HCT116 (cell line): ENCODE results near the gene SMS. TPM values are rescaled to one million over a fixed set of nuclear protein-coding genes. Genes with fewer than 3 reads are reported as not detected.

Experiments
- ATAC-seq: fragments of 200-7000 bp; cut with Tn5 transposase; 2 replicates; pipeline ENCODE4 v1.9.1; 2020; ENCODE audit warnings: mild to moderate bottlenecking, moderate library complexity
- BruUV-seq: library from RNA; stranded (reverse); fragments of 400-500 nt; replicated peaks from 2 replicates; lab custom pipeline; 2021; lab: Mats Ljungman, UMichigan
- CTCF ChIA-PET: fragments of 300-600 bp; sonication (Branson Sonifier 250); formaldehyde crosslinking; loops from one replicate; lab custom pipeline; 2021; ENCODE audit warnings: antibody characterized with exemption; lab: Charles Lee
- POLR2A ChIA-PET: fragments of 300-600, 350-600 bp; sonication (Branson Sonifier 250); formaldehyde crosslinking; loops from one replicate; lab custom pipeline; 2021; ENCODE audit warnings: antibody characterized with exemption; lab: Charles Lee
- RAD21 ChIA-PET, 2 experiments: fragments of 300-600 bp; sonication (Branson Sonifier 250); formaldehyde crosslinking; loops; one replicate each; lab custom pipeline; 2023; ENCODE audit warnings: low total read pairs in 2 of 2; ENCODE audit not compliant: uncharacterized antibody in 2 of 2, unreplicated experiment in 2 of 2, low non-redundant PET in 1 of 2; lab: Charles Lee
- DNase-seq: peaks from one replicate; pipeline ENCODE4 v3.0.0-alpha.2; 2010; ENCODE audit warnings: low read depth, low spot score
- H2AFZ ChIP-seq: fragments of 200-600 bp; shearing (Covaris generic), sonication (generic); 2 replicates; pipeline ENCODE4 v1.6.1; 2017; ENCODE audit warnings: low read depth, mixed run types, mixed read lengths, antibody characterized with exemption, low read length; ENCODE audit not compliant: poor library complexity, severe bottlenecking
- H3K27ac ChIP-seq: 2 replicates; pipeline ENCODE4 v1.5.1; 2012; ENCODE audit warnings: low read depth, low read length
- H3K27me3 ChIP-seq: fragments of 200-600 bp; sonication (generic); 2 replicates; pipeline ENCODE4 v1.6.1; 2016; ENCODE audit warnings: mixed run types, low read length, mixed read lengths; ENCODE audit not compliant: insufficient read depth
- H3K36me3 ChIP-seq, 2 experiments: fragments of 200-500 bp in 1 of 2; fragments of 200-600 bp in 1 of 2; sonication (Bioruptor generic) in 1 of 2; sonication (generic) in 1 of 2; 2 replicates each; pipeline versions ENCODE4 v1.5.1 to v1.6.1; 2014 to 2016; ENCODE audit warnings: low read length in 2 of 2, inconsistent platforms in 1 of 2, mixed read lengths in 1 of 2, mixed run types in 1 of 2; ENCODE audit not compliant: insufficient read depth in 2 of 2, control insufficient read depth in 1 of 2
- H3K4me1 ChIP-seq, 2 experiments: fragments of 200-600 bp in 1 of 2; sonication (generic) in 1 of 2; 2 replicates each; pipeline versions ENCODE4 v1.5.1 to v1.6.1; 2012 to 2017; ENCODE audit warnings: low read length in 2 of 2, inconsistent platforms in 1 of 2, mild to moderate bottlenecking in 1 of 2, mixed read lengths in 1 of 2, mixed run types in 1 of 2, moderate library complexity in 1 of 2; ENCODE audit not compliant: insufficient read depth in 2 of 2, control insufficient read depth in 1 of 2
- H3K4me2 ChIP-seq: fragments of 200-600 bp; sonication (generic); 2 replicates; pipeline ENCODE4 v1.6.1; 2017; ENCODE audit warnings: mixed run types, low read length, mixed read lengths
- H3K4me3 ChIP-seq, 2 experiments: fragments of 200-600 bp in 1 of 2; sonication (generic) in 1 of 2; replicated peaks in 1 of 2; 2 replicates each; pipeline ENCODE4 v1.5.1; 2011 to 2016; ENCODE audit warnings: low read length in 2 of 2, control low read depth in 1 of 2, low read depth in 1 of 2, mild to moderate bottlenecking in 1 of 2, mixed read lengths in 1 of 2, mixed run types in 1 of 2
- H3K79me2 ChIP-seq: fragments of 200-600 bp; sonication (generic); 2 replicates; pipeline ENCODE4 v1.6.1; 2017; ENCODE audit warnings: mild to moderate bottlenecking, mixed run types, low read length, moderate library complexity, mixed read lengths; ENCODE audit not compliant: insufficient read depth
- H3K9ac ChIP-seq: fragments of 200-600 bp; sonication (generic); 2 replicates; pipeline ENCODE4 v1.6.1; 2016; ENCODE audit warnings: low read length, mixed read lengths
- H3K9me2 ChIP-seq: fragments of 200-600 bp; sonication (generic), shearing (Covaris generic); 2 replicates; pipeline ENCODE4 v1.6.1; 2017; ENCODE audit warnings: mixed run types, mild to moderate bottlenecking, moderate library complexity; ENCODE audit not compliant: insufficient read depth
- H3K9me3 ChIP-seq, 2 experiments: fragments of 200-500 bp in 1 of 2; fragments of 200-600 bp in 1 of 2; sonication (Bioruptor generic) in 1 of 2; sonication (generic) in 1 of 2; 2 replicates each; pipeline ENCODE4 v1.6.1; 2014 to 2017; ENCODE audit warnings: low read length in 2 of 2, mixed read lengths in 2 of 2, inconsistent platforms in 1 of 2, low read depth in 1 of 2, mild to moderate bottlenecking in 1 of 2, mixed run types in 1 of 2, moderate library complexity in 1 of 2; ENCODE audit not compliant: control insufficient read depth in 1 of 2, insufficient read depth in 1 of 2
- H4K20me1 ChIP-seq: fragments of 200-600 bp; sonication (generic), shearing (Covaris generic); 2 replicates; pipeline ENCODE4 v1.6.1; 2017; ENCODE audit warnings: mixed run types, mild to moderate bottlenecking, moderate library complexity; ENCODE audit not compliant: insufficient read depth
- CBX3 ChIP-seq: IDR thresholded peaks from 2 replicates; pipeline ENCODE4 v1.6.1; 2012; ENCODE audit warnings: low read depth
- ELF1 ChIP-seq: IDR thresholded peaks from 2 replicates; pipeline ENCODE4 v1.6.1; 2012; ENCODE audit warnings: low read depth, borderline replicate concordance
- EZH2 ChIP-seq: fragments of 200-600 bp; sonication (generic); IDR thresholded peaks from 2 replicates; pipeline ENCODE4 v1.6.1; 2017; ENCODE audit warnings: antibody characterized with exemption, mixed run types
- FOSL1 ChIP-seq: IDR thresholded peaks from 2 replicates; pipeline ENCODE4 v1.6.1; 2012; ENCODE audit warnings: low read depth
- JUND ChIP-seq: IDR thresholded peaks from 2 replicates; pipeline ENCODE4 v1.6.1; 2012
- POLR2A ChIP-seq: IDR thresholded peaks from 2 replicates; pipeline ENCODE4 v1.7.0; 2011; ENCODE audit warnings: borderline replicate concordance; ENCODE audit not compliant: insufficient read depth, insufficient read length; ENCODE audit errors: extremely low read depth
- POLR2AphosphoS5 ChIP-seq: IDR thresholded peaks from 2 replicates; pipeline ENCODE4 v1.6.1; 2011; ENCODE audit warnings: mild to moderate bottlenecking, low read depth, low read length, moderate library complexity
- RAD21 ChIP-seq: IDR thresholded peaks from 2 replicates; pipeline ENCODE4 v1.6.1; 2012; ENCODE audit warnings: low read depth, mild to moderate bottlenecking
- TCF7L2 ChIP-seq: IDR thresholded peaks from 2 replicates; pipeline ENCODE4 v1.7.0; 2011; ENCODE audit warnings: borderline replicate concordance, inconsistent platforms; ENCODE audit not compliant: insufficient read depth, insufficient read length; ENCODE audit errors: extremely low read depth
- YY1 ChIP-seq: IDR thresholded peaks from 2 replicates; pipeline ENCODE4 v1.6.1; 2011; ENCODE audit warnings: low read length, low read depth, moderate library complexity, mild to moderate bottlenecking; ENCODE audit not compliant: insufficient replicate concordance; ENCODE audit errors: extremely low read depth
- intact Hi-C: fragments of 100-400 bp; cut with micrococcal nuclease; formaldehyde crosslinking; loops from 2 replicates; pipeline ENCODE4 v1.10.0; 2022
- total RNA-seq: library from RNA; stranded (reverse); gene quantifications from one replicate; pipeline ENCODE4 v1.2.1, GENCODE V29; 2021; ENCODE audit not compliant: unreplicated experiment
- TF ChIP-seq, protein P1 (sequence below), 3 experiments: fragments of 200-600 bp in 1 of 3; sonication (generic) in 1 of 3; IDR thresholded peaks in 2 of 3; conservative IDR thresholded peaks in 1 of 3; 2 replicates each; pipeline ENCODE4 v1.5.1; 2012 to 2017; ENCODE audit warnings: low read depth in 2 of 3, low read length in 2 of 3, antibody characterized with exemption in 1 of 3, borderline replicate concordance in 1 of 3, control low read depth in 1 of 3, mild to moderate bottlenecking in 1 of 3, mixed read lengths in 1 of 3, mixed run types in 1 of 3, moderate library complexity in 1 of 3; ENCODE audit not compliant: insufficient read depth in 1 of 3
- TF ChIP-seq, protein P2 (sequence below): IDR thresholded peaks from 2 replicates; pipeline ENCODE4 v1.6.1; 2012
- TF ChIP-seq, protein P3 (sequence below): IDR thresholded peaks from 2 replicates; pipeline ENCODE4 v1.6.1; 2012; ENCODE audit warnings: low read depth

The SMS gene
- total RNA-seq, 1 experiment from 2014 or later = 164 TPM

DNA sequence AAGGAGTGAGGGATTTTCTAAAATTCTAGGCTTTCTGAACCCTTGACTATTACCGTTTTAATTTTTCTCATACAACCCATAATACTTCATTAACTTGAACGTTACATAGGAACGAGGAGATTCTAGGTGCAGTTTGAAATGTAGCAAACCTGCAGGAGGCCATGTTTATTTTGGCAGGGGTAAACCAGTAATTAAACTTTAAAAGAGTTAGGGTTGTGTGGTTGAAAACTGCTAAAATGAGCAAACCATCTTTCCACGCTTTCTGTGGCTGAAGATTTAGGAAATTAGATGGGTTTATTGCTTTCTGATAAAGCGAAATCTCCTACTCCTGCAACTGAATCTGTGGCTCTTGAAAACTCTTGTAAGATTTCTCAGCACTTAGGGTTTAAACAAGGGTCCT, 93.3 kb downstream of the SMS start:
- intact Hi-C loops = no loop called here
- Histone ChIP-seq H3K27ac (no peak overlapping the region), H3K4me1 (no peaks in the 10 kb centered on the region), H3K27me3 (no peaks in the 10 kb centered on the region), H3K79me2 (no peaks in the 10 kb centered on the region), H4K20me1 (no peaks in the 10 kb centered on the region), H3K9me3 (no peaks in the 10 kb centered on the region), H2AFZ (no peak overlapping the region), H3K9ac (no peak overlapping the region), H3K4me2 (no peak overlapping the region), H3K9me2 (no peaks in the 10 kb centered on the region), H3K36me3 (no peaks in the 10 kb centered on the region), H3K4me3 (no peak overlapping the region)
- ChIA-PET CTCF (no interaction called here), POLR2A (no interaction called here), RAD21 (no interaction called here)
- no TSS peak for BruUV-seq
- no peak for ATAC-seq
- no peak for DNase-seq
- TF ChIP-seq POLR2AphosphoS5 (no peak), RAD21 (no peak), TCF7L2 (no peak), ELF1 (no peak)
- TF ChIP-seq, protein P1, sequence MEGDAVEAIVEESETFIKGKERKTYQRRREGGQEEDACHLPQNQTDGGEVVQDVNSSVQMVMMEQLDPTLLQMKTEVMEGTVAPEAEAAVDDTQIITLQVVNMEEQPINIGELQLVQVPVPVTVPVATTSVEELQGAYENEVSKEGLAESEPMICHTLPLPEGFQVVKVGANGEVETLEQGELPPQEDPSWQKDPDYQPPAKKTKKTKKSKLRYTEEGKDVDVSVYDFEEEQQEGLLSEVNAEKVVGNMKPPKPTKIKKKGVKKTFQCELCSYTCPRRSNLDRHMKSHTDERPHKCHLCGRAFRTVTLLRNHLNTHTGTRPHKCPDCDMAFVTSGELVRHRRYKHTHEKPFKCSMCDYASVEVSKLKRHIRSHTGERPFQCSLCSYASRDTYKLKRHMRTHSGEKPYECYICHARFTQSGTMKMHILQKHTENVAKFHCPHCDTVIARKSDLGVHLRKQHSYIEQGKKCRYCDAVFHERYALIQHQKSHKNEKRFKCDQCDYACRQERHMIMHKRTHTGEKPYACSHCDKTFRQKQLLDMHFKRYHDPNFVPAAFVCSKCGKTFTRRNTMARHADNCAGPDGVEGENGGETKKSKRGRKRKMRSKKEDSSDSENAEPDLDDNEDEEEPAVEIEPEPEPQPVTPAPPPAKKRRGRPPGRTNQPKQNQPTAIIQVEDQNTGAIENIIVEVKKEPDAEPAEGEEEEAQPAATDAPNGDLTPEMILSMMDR (IDR thresholded peaks at IDR 0.05 in 2 of 3, conservative IDR thresholded peaks at IDR 0.05 in 1 of 3; ENCODE audit: borderline replicate concordance in 1 of 3, insufficient read depth in 1 of 3, low read depth in 2 of 3, low read length in 2 of 3) = no peak

DNA sequence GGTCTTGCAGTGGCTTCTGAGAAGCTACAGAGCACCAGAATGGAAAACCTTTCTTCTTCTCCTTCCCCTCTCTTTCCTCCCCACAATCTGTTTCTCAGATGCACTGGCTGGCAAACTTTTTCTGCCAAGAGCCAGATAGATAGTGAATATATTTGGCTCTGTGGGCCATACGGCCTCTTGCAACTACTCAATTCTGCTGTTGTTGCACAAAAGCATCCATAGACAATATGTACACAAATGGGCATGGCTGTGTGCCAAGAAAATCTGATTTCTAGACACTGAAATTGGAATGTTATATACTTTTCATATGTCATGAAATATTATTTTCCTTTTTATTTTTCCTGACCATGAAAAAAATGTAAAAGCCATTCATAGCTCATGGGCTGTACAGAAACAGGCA, 94.7 kb downstream of the SMS start:
- ChIA-PET POLR2A (no interaction called here), RAD21 (no interaction called here), CTCF (no interaction called here)
- ATAC-seq = no peak
- BruUV-seq = no TSS peak
- Histone ChIP-seq H3K79me2 (no peaks in the 10 kb centered on the region), H3K4me1 (no peaks in the 10 kb centered on the region), H3K4me3 (no peak overlapping the region), H3K27me3 (no peaks in the 10 kb centered on the region), H3K4me2 (no peak overlapping the region), H3K27ac (no peak overlapping the region), H3K9me3 (no peaks in the 10 kb centered on the region), H3K9me2 (no peaks in the 10 kb centered on the region), H3K36me3 (no peaks in the 10 kb centered on the region), H2AFZ (no peak overlapping the region), H3K9ac (no peak overlapping the region), H4K20me1 (no peaks in the 10 kb centered on the region)
- no peak for DNase-seq
- intact Hi-C loops = no loop called here
- no peak for TF ChIP-seq FOSL1
- no peak for TF ChIP-seq ELF1
- no peak for TF ChIP-seq EZH2
- no peak for TF ChIP-seq JUND
- no peak for TF ChIP-seq TCF7L2
- TF ChIP-seq, protein P2, sequence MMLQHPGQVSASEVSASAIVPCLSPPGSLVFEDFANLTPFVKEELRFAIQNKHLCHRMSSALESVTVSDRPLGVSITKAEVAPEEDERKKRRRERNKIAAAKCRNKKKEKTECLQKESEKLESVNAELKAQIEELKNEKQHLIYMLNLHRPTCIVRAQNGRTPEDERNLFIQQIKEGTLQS = no peak
- TF ChIP-seq, protein P3, sequence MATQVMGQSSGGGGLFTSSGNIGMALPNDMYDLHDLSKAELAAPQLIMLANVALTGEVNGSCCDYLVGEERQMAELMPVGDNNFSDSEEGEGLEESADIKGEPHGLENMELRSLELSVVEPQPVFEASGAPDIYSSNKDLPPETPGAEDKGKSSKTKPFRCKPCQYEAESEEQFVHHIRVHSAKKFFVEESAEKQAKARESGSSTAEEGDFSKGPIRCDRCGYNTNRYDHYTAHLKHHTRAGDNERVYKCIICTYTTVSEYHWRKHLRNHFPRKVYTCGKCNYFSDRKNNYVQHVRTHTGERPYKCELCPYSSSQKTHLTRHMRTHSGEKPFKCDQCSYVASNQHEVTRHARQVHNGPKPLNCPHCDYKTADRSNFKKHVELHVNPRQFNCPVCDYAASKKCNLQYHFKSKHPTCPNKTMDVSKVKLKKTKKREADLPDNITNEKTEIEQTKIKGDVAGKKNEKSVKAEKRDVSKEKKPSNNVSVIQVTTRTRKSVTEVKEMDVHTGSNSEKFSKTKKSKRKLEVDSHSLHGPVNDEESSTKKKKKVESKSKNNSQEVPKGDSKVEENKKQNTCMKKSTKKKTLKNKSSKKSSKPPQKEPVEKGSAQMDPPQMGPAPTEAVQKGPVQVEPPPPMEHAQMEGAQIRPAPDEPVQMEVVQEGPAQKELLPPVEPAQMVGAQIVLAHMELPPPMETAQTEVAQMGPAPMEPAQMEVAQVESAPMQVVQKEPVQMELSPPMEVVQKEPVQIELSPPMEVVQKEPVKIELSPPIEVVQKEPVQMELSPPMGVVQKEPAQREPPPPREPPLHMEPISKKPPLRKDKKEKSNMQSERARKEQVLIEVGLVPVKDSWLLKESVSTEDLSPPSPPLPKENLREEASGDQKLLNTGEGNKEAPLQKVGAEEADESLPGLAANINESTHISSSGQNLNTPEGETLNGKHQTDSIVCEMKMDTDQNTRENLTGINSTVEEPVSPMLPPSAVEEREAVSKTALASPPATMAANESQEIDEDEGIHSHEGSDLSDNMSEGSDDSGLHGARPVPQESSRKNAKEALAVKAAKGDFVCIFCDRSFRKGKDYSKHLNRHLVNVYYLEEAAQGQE = no peak
- no peak for TF ChIP-seq YY1
- no peak for TF ChIP-seq POLR2A
- TF ChIP-seq CBX3 = no peak
